Neural progenitor cell (in vitro differentiated cells): Measurements from ENCODE around the gene SHROOM4.

ENCODE experiments used
- CTCF ChIP-seq: fragments of 200-600 bp; sonication (generic); IDR thresholded peaks from 2 replicates; pipeline ENCODE4 v1.5.1; 2017; ENCODE audit warnings: antibody characterized with exemption, mild to moderate bottlenecking
- EZH2 ChIP-seq: fragments of 200-600 bp; sonication (generic); IDR thresholded peaks from 2 replicates; pipeline ENCODE4 v1.6.1; 2017; ENCODE audit warnings: antibody characterized with exemption, mild to moderate bottlenecking, moderate library complexity

GRCh38 chrX:50813843-50814661 is at the start of gene SHROOM4:
- TF ChIP-seq CTCF (no peak), EZH2 (no peak)
